Cardiac fibroblast (primary cell): Measurements from ENCODE around the gene CELSR1.

ENCODE experiments used
- DNase-seq, 2 donors: peaks; one replicate each; pipeline versions ENCODE4 v3.0.0 to v3.0.0-alpha.2; 2010; ENCODE audit warnings: low read depth in 2 of 2
- H3K4me3 ChIP-seq, 2 donors: replicated peaks in 1 of 2; 1 replicate in 1 of 2; 2 replicates in 1 of 2; pipeline ENCODE4 v1.5.1; 2011; ENCODE audit warnings: low read depth in 2 of 2, low read length in 2 of 2, mild to moderate bottlenecking in 2 of 2, moderate library complexity in 1 of 2
- TF ChIP-seq, protein P1 (sequence below): IDR thresholded peaks from one replicate; pipeline ENCODE4 v1.5.1; 2011; ENCODE audit warnings: low read depth, mild to moderate bottlenecking, low read length, inconsistent platforms

Gene CELSR1

DNA sequence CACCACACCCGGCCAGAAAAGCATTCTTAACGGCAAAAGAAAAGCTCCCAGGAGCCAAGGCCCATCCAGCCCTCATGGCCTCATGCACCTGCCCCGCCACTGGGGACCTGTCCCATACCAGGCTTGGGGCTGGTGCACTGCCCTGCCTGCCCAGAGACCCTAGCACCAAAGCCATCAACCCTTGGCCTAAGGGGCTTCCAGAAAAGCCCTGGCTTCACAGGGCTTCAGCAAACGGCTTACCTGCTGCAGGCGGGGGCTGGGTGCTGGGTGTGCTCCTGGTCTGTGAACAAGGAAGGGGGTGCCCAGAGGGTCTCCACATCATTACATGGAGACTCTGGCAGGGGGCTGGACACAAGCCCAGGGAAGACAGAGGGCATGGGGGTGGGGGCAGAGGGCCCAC is 89.5 kb downstream of the CELSR1 start:
- H3K4me3 ChIP-seq, result no peak overlapping the region
- DNase-seq, result no peak
- TF ChIP-seq, protein P1, sequence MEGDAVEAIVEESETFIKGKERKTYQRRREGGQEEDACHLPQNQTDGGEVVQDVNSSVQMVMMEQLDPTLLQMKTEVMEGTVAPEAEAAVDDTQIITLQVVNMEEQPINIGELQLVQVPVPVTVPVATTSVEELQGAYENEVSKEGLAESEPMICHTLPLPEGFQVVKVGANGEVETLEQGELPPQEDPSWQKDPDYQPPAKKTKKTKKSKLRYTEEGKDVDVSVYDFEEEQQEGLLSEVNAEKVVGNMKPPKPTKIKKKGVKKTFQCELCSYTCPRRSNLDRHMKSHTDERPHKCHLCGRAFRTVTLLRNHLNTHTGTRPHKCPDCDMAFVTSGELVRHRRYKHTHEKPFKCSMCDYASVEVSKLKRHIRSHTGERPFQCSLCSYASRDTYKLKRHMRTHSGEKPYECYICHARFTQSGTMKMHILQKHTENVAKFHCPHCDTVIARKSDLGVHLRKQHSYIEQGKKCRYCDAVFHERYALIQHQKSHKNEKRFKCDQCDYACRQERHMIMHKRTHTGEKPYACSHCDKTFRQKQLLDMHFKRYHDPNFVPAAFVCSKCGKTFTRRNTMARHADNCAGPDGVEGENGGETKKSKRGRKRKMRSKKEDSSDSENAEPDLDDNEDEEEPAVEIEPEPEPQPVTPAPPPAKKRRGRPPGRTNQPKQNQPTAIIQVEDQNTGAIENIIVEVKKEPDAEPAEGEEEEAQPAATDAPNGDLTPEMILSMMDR, result no peak

DNA sequence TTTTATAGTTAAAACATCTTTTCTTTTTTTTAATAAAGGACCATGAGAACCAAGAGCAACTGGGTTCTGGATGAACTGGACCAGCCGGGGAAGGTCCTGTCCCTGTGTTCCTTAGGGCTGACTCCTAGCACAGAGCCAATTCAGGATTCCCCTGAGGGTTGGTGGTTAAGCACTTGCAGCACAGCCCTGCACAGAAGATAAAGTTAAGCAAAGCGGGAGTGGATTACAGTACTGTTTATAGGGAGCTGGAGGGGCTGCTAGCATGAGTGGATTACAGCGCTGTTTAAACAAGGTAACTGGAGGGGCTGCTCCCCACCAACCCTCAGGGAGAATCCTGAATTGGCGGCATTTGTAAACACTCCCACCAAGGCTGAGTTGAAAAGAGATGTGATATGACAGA is 90.6 kb downstream of the CELSR1 start:
- TF ChIP-seq, protein P1, result no peak
- DNase-seq, result peak; percentile 25 to 48
- H3K4me3 ChIP-seq, result no peak overlapping the region

DNA sequence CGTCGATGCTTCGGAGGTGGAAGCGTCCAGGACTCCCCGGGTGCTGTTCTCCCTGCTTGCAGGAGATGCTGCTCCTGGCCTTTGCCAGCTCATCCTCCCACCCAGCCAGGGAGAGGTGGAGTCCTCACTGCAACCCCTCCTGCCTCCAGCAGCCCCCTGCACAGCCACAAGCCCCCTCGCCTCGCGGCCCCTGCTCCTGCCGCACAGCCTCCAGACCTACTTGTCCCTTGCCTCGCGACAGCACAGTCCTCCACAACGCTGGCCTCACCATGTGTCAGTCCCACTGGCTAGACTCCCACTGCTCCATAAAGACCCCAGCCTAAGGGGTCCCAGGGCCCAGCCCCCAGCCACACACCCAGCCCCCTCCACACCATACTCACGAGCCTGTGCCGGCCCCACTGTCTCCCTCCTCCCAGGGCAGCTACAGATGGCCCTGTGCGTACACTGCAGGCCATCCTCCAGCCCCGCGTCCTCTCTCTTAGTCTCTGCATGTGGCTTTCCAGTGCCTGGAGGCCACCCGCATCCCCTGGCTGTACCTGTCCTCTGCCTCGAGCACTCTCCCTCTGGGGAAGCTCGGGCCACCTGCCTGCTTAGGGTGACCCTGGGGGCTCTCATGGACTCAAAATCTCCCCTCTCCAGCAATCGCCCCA is 91.5 kb downstream of the CELSR1 start:
- TF ChIP-seq, protein P1, result no peak
- no peak overlapping the region for H3K4me3 ChIP-seq
- no peak for DNase-seq

DNA sequence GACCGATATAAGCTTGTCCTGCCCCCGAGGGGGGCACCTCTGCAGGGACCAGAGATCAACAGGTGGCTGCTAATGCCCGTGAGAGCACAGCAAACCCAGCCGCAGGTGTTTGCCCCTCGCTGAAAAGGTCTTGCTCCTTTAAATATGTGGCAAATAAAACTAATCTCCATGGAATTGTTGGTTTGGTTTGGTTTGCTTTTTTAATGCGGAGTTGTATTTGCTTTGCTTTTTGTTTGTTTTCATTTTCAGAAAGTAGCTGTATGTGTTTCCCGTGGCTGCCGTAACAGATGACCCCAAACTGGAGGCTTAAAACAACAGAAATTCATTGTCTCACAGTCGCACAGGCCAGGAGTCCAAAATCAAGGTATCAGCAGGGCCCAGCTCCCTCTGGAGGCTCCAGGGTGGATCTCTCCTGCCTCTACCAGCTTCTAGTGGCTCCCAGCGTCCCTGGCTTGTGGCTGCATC is 93.0 kb downstream of the CELSR1 start:
- H3K4me3 ChIP-seq, result no peak overlapping the region
- TF ChIP-seq, protein P1, result no peak
- no peak for DNase-seq

DNA sequence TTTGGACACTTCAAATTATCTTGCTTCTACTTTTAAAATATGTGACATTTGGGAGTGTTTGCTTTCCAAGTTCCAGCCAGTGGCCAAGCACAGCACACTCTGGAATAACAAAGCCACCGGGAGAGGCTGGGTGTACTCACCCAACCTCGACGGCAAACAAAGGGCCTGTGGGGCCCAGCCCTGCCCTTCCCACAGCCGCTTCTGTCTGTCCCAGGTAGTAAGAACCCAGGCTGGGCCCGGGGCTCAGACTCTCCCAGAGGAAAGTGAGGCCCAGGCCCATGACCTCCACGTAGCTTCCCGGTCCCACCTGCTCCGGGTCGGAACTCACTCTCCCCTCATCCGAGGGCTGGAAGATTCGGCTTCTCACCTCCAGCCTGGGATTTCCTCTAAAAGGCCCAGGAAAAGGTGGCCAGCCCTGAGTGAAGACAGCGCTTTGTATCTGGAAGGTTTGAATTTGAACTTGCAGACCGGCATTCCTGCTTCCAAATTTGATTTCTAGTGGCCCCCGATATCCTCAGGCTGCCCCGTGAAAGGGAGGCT is 93.5 kb downstream of the CELSR1 start:
- H3K4me3 ChIP-seq, result no peak overlapping the region
- TF ChIP-seq, protein P1, result no peak
- no peak for DNase-seq

DNA sequence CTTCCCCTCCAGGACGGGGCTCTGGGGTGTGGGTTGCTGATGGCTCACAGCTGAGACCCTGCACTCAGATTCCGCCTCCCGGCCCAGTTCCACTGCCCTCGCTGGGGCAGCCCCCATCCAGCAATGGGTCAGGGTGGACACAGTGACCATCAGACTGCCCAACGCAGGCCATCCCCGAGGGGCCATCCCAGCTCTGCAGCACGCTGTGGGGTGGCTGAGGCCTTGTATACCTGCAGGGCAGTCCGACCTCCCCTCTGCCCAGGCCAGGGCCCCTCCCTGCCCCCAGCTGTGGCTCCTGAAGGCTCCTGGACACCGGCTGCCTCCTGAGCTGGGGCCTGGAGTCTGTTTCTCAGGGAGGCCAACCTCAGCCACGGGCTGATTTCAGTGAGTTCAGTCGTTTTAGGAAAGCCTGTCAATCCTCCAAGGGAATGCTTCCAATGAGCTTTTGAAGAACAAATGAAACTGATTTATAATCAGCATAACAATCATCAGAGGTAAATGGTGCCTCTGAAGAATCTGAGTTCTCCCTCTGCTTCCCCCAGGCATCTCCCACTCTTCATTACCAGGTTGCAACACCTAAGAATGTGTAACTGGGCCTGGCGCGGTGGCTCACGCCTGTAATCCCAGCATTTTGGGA is 95.1 kb downstream of the CELSR1 start:
- DNase-seq, result no peak
- TF ChIP-seq, protein P1, result no peak
- H3K4me3 ChIP-seq, result no peak overlapping the region
